T-helper 22 cell (primary cell): ENCODE measurements around the gene VTI1A.
"Not testable (repeated sequence)": the region's sequence is repeated elsewhere in the genome, so short reads cannot be mapped to it uniquely, and the experiment has no call there.

Source experiments
- DNase-seq: peaks from one replicate; pipeline ENCODE4 v3.0.0-alpha.2; 2020; ENCODE audit warnings: low read depth

The VTI1A gene

DNA sequence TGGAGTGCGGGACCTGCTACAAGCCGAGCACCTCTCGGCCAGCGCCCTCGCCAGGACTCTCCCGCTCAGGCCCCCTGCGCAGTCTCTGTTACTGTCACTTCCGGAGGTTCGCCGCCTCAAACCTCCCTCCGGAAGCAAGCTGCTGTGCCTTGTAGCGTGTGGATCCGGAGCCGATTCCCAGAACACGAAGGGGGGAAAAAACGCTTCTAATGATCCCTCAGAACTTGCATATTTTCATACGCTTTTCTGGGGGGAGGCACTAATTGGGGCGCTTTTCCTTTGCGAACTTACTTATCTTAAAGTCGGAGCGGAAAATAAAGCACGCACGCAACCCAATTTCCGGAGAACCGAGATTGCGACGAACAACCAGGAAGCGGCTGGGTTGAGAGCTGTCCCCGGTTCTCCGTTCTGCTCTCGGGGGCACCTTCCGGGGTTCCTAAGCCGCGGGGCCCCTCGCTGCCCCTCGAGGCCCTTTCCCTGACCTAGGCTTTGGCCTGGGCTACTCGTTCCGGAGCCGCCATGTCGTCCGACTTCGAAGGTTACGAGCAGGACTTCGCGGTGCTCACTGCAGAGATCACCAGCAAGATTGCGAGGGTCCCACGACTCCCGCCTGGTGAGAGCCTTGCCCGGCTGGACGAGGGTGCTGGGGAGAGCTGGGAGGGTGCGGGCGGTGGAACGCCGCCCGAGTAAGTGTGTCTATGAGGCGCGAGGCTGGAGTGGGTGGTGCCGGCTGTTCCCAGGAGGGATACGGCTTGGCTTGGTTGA is at the start of gene VTI1A, which contains the start of gene ZDHHC6:
Gene VTI1A (plus strand): TSS at position 361 of the 765 bp plus-strand sequence. CDS start 159 bp downstream, at position 520.
Gene ZDHHC6 (minus strand): TSS at position 60 of the 765 bp plus-strand sequence. CDS start 1,478 bp downstream, outside the sequence.
- peak; percentile 69 for DNase-seq

DNA sequence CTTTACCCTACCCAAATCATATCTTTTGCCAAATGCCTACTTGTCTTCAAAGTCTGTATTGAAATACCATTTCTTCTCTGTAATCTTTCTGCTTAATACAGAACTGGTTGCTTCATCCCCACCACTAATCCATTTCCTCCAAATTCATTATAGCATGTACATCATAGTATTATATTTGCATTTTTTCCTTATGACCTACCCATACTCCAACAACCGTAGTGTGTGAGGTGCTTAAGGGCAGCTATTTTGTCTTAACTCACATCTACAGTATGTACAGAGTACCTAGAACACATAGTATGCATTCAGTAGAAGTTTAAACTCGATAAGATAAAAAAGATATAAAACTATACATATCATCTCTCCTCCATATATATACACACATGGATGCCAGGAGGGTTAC is 49.4 kb upstream of the VTI1A start:
- DNase-seq, result no peak

DNA sequence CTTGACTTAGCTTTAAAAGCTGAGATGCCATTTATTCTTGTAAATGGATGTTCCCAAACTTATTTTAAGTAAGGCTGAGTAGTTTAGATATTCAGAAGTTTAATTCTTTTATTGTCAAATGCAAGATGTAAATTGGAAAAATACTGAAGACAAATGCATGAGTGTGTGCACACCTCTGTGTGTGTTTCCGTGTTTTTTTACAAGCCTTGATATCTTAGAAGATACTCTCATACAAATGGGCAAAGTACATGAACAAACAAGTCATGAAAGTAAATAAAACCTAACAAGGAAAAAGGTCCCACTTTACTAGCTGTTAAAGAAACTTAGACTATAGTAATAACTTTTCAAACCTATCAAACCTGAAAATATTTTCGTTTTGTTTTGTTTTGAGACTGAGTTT is 44.1 kb upstream of the VTI1A start:
- no peak for DNase-seq

DNA sequence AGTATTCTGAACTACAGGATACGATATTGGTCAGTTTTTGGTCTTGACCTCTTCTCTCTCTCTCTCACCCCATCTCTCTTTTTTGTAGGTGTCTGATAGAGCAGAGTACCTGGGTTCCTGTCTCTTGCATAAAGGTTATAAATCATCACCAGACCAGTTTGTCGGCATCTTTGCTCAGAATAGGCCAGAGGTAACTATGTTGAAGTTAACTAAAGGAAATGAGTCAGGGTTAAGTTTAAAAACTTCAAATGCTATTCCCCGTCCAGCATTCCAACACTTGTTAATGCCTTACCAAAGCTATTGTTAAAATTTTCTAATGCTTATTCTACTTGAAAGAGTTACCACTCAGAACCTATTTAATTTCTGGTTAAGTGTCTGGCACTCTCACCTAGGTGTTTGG is 42.4 kb upstream of the VTI1A start:
- DNase-seq, result no peak

DNA sequence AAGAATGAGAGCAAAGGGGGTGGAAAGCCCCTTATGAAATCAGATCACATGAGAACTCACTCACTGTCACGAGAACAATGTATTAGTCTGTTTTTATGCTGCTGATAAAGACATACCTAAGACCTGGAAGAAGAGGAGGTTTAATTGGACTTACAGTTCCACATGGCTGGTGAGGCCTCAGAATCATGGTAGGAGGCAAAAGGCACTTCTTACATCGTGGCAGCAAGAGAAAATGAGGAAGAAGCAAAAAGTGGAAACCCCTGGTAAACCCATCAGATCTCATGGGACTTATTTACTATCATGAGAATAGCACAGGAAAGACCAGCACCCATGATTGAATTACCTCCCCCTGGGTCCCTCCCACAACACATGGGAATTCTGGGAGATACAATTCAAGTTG is 40.2 kb upstream of the VTI1A start:
- DNase-seq, result not testable (repeated sequence)

DNA sequence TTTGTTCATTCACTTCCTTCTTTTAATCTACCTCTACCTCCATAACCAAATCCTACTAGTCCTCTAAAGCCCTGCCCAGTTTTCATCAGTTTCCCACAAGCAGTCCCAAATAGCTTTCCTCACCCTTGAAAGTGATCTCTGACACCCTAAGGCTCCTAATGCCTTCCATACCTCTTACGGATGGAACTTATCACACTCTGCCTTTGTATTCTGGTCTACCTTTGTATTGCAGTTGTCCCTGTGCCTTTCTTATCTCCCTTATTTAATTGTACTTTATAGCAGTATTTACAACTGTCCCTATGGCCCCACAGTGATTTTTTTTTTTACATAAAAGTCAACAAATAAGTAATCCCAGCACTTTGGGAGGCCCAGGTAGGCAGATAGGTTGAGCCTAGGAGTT is 39.3 kb upstream of the VTI1A start:
- no peak for DNase-seq

DNA sequence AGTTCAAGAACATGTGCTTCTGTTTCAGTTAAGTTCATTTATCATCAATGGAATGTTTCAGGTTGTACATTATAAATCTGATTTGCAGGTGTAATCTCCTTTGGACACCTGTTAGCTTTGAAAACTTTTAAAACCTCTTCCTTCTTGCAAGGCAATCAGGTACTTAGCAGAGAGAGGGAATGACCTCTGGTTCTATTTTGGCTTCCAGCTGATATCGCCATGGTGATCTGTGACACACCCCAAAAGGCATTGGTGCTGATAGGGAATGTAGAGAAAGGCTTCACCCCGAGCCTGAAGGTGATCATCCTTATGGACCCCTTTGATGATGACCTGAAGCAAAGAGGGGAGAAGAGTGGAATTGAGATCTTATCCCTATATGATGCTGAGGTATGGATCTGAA is 37.7 kb upstream of the VTI1A start:
- no peak for DNase-seq

DNA sequence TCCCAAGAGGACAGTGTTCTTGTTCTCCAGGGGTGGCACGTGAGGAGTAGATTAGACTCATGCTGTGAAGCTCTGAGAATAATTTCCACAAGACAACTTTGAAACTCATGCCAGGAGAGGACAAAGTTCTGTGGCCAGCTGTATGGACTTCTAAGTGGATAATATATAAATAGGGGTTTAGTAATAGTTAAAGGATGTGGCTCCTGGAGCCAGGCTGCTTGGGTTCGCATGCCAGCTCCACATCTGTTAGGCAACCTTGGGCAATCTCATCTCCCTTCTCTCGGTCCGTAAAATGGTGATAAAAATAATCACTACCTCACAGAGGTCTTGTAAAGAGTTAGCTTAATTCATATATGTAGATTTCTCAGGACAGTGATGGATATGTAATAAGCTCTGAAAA is 37.3 kb upstream of the VTI1A start:
- DNase-seq, result no peak

DNA sequence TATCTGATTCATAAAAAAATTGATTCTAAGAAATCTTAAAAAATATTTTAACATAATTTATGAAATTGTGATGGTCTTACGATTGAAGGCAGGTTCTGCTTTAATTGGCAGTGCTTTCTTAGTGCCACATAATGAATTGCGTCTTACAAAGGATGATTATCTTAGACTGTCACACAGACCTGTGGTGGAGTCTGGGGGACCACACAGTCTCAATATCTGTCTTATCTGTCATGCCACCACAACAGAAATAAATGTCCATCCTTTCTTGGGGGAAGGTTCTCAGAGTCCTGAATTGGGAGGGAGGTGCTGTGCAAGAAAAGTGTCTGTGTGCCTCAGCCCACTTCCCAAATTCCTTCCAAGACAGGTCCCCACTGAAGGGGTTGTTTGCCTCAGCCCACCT is 34.3 kb upstream of the VTI1A start:
- no peak for DNase-seq

DNA sequence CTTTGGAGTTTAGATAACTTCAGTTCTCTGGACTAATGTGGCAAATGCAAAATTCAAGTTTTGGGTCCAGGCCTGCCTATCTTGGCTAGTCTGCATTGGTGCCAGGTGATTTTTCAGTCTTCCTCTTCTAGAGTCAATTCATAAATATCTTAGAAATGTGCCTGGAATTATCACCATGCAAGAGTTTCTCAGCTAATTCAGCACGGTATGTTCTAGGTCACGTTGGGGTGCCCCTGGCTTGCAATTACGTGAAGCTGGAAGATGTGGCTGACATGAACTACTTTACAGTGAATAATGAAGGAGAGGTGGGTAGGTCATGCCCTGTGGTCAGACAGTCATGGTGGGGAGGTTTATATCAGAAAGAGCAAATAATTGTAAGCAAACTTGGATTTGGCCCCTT is 25.3 kb upstream of the VTI1A start:
- DNase-seq, result no peak

DNA sequence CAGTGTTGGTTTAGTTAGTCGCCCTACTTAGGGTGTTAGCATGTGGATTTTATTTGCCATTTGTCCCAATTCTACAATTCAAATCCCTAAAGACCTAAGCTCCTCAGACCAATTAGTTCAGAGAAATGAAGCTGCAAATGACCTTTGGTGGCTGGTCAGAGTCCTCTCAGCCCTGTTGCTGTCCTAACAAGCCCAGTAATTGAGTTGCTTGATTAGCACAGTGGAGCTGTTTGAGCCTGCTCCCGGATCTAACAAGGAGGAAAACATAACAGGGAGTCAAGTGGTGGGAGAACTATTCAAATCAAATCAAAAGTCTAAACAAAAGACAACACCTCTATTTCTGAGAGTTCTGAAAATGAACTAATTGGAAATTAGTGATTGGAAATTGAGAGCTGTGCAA is 22.4 kb upstream of the VTI1A start:
- DNase-seq, result no peak

DNA sequence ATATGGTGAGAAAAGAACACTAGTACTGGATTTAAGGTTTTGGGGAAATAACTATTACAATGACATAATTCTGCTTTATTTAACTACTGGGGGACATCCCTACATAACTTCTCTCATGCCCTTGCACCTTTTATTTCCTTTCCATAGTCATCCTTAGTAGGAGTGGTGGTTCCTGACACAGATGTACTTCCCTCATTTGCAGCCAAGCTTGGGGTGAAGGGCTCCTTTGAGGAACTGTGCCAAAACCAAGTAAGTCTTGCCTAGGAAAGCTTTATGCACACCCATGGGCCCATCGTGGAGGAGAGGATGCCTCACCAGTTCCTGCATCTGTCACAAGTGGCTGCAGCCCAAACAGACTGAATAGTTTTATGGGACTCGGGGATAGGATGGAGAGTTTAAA is 20.9 kb upstream of the VTI1A start:
- no peak for DNase-seq

DNA sequence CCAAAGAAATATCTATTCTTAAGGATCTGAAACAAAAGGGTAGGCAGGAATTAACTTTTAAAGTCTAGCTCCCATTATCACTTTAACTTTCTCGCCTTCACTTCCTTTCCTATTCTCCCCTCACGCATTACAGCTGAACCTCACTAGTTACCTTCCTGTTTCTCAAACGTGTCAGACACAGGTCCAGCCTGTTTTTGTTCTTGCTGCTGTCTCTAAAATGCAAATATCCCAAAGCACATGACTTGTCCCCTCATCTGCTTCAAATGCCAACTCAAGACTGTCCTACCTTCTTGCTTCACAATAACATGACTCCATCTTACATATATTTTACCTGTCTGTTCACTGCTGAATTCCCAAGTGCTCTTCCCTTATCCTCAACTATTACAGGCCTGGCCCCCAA is 17.9 kb upstream of the VTI1A start:
- no peak for DNase-seq

DNA sequence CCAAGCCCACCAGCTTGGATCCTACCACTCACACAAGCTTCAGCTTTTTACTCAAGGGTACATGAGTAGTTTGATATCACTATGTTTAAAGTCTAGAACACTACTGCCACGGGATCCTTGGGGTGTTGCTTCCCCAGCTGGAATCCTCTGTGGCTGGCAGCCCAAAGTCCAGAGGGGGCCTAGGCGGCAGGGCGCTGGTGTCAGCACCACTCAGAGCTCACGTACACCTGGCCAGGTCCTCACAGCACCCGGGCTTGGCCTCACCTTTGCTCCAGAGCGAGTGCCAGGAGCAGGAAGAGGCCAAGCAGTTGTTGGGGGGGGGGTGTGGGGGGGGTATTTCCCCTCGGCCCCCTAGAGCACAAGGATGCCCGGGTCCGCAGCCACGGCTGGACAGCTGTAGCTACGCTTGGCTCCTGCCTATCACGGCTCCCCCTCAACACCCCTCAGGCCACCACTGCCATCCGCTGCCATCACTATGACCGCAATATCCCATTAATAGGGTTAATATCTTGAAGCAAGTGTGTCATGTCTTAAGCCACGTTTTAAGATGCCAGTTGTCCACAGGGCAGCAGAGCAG is 17.3 kb upstream of the VTI1A start:
- no peak for DNase-seq

DNA sequence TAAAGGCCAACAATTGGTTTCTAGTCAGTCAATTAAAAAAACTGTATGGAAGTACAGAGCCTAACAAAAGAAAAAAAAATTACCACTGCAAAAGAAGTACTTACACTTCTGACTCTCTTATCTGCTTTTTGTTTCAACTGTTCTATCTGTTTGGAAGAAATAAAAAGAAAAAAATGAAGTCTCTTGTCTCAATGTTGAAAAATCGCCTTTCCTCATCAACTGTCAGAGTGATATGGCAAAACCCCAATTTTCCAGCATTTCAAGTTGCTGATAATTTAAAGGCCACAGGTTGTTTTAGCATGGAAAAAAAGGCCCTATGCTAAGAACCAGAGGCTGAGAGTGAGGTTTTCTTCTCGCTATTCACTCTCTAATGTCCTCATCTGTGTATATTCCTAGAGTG is 13.9 kb upstream of the VTI1A start:
- DNase-seq, result no peak

DNA sequence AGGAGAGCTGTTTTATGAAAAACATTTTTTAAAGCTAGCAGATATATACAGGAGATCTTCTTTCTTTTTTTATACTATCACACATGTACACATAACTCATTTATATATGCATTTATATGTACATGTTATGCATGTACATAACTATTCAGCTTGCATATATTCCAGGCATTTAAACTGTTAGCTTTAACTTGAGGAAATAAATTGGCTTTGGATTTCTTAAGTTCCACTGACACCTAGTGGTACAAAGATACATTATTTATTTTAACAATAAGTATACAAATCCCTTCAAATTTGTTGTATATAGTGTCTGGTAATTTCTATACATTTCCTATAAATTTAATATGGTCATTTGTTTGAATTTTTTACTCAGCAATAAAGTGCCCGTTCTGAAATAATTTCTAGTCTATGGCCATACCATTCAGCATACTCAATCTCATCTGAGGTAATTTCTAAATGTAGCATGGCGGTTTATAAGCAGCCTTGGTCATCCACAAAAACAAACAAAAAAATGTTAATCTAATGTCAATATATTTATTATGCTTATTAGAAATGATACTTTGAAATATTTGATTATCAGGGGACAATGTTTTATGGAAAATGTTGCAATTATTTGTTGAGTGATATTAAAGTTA is 11.9 kb upstream of the VTI1A start:
- DNase-seq, result no peak

DNA sequence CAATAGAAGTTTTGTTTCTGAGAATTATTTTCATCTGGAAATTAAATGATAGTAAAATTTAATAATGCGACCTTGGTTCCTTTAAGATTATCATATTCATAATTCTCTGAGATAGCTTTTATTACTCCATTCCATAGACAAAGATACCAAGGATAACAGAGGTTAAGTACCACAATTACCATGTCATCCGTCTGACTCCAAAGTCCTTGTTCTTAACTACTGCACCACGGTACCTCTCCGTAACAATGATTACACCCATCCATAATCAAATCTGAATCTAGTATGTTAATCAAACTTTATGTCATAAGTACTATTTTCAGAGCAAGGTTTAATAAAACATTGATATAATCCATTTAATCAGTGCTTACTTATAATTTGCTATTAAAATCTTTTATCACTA is 8.7 kb upstream of the VTI1A start:
- DNase-seq, result no peak

DNA sequence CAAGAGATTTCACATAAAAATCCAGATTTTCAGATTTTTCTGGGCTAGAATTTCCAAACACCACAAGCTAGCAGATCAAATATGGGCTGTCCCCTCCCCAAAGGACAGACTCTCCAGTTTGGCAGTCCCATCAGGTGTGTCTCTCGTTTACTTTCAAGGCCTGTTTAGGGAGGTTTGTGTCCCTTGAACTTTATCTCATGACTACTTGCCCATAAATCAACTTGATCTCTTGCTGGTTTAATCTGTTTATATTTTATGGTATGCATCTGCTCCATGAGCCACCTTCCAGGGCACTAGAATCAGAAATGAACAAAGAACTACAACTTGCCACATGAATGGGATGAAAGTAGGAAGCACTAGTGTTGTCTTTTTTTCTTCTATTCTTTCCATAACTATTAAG is 5.5 kb upstream of the VTI1A start:
- DNase-seq, result no peak

DNA sequence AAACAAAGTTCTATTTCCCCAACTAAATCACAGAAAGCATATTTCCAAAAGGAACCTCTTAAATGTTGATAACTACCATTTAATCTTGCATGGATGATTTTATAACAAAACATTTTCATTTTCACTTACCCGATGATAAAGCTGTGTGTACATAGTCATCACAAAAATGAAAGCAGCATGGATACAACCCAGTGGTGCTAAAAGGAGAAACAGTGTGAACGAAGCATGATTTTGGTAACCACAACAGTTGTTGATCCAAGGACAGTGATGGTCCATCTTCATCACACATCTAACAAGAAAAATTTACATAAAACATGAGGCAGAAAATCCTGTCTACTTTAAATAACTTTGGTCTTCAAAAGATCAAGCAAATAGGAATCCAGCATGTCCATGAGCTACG is 5.0 kb upstream of the VTI1A start:
- no peak for DNase-seq

DNA sequence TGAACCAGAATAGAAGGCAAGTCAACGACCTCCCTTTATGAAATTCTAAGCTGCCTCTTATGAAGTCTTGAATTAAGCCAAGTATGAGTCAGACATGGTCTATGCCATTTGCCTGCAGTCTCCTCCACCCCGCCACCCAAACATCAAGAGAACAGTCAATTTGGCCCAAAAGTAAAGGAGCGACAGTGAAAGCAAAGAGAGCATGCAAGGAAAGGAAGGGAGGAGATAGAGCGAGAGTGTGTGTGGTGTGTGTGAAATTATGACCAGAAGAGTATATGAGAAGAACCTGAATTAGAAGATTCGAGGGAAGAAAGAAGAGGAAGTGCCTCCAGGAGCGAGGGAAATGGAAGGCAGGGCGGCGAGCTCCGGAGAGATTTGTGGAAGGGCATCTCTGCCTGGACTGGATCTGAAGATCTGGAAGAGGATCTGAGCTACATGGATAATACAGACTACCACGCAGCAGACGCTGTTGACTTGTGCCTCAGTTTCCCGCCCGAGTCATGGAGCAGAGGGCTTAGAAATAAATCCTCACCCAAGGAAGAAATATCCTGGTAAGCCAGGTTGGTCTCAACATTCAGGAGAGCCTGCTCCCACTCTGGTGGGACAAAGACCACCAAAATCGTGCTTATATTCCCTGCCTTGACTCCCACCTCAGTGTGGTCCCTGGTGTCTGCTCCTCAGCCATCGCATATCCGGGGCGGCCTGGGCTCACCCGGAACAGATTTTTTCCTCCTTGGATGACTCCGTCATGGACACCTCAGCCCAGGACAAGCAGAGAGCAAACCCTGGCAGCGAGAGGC is 760 bp upstream of the VTI1A start:
- DNase-seq, result no peak

DNA sequence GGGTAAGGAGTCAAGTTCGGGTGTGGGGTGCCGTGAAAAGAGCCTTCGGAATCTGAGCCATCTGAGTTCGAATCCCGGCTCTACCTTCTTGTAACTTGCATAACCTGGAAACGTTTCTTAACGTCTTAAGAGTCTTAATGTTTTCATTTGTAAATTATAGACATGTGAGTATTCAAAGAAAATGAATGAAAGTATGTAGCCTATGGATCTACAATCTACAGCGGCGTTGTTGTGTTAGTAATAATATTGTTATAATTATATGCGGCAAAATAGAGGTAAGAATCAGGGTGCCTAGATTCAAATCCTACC is 559 bp downstream of the VTI1A start:
- DNase-seq, result no peak

DNA sequence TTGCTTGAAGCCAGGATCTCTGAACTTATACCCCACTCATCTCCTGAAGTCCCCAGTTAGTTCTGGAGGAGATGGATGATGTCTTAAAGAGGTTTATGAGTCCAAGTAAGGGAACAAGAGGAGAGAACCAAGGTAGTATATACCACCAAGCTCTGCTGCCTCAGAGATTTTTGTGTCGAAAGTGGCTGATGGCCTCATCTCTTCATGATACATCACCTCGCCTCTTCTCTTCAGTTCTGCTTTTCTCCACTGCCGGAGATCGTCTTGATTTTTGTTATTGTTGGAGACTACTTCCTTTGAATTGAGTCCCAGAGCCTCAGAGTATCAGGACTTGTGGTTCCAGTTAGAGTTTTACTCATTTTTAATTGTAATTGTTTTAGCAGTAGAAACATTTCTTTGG is 1.9 kb downstream of the VTI1A start:
- no peak for DNase-seq
